ENCODE measurements around the gene ZNF487.
"Not testable (repeated sequence)": the region's sequence is repeated elsewhere in the genome, so short reads cannot be mapped to it uniquely, and the experiment has no call there.

ZNF487 gene

DNA sequence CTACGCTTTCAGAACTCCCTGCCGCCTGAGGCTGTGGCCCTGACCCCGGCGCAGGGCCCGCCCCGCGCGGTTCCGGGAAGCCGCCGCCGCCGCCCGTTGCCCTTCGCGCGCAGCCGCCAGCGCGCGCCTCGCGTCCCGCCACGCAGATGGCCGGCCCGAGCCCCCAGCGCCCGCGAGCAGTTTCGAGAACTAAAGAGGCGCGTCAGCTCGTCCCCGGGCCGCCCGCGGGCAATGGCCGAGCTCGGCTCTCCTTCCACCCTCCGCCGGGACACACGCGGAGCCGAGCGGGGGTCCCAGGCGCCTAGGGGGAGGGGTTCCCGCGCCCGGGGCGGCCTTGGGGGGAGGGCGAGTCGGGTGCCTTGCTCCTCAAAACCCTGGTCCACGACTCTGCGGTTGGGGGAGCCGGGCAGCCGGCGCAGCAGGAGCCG is 29.7 kb upstream of the ZNF487 start:
- peak; percentile 87 for DNase-seq

DNA sequence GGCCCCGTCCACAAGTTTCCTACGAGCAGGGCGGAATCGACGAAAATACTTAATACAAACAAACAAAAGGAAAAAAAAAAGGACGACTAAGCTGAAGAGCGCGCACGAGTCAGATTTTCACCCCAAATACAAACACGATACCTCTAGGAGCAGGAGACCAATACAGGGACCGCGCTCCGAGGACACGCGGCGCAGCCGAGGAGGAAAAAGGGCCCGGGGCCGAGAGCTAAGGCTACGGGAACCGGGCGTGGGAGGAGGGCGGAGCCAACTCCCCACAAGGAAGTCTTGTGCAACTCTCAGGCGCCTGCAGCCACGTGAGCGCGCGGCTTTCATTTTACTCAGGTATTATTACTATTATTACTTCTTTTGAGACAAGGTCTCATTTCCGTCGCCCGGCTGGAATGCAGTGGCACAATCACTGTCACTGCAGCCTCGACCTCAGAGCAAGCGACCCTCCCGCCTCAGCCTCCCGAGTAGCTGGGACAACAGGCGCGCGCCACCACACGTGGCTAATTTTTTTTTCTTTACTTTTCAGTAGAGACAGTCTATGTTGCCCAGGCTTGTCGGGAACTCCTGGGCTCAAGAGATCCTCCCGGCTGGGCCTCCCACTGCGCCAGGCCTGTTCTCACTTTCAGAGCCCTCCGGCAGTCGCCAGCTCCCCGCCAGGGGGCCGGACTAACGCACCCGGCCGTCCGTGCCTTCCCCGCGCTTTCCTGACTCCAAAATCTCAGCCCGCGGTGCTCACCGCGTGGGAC is 29.2 kb upstream of the ZNF487 start:
- DNase-seq, result peak; percentile 96

DNA sequence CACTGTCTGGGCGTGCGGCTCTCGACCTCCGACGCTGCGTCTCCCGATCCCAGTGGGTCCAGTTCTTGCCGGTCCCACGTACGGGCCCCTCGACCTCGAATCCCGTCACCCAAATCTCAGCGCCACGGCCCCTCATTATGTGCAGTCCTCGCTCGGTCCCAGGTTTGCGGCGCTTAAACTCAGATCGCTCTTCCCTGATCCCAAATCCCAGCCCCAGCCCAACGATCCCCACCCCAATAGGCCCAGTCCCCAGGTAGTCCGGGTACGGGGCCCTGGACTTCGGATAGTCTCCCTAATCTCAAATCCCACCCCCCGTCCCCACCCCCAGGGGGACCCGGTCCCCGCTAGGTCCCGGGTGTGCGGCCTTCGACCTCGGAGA is 28.6 kb upstream of the ZNF487 start:
- no peak for DNase-seq

DNA sequence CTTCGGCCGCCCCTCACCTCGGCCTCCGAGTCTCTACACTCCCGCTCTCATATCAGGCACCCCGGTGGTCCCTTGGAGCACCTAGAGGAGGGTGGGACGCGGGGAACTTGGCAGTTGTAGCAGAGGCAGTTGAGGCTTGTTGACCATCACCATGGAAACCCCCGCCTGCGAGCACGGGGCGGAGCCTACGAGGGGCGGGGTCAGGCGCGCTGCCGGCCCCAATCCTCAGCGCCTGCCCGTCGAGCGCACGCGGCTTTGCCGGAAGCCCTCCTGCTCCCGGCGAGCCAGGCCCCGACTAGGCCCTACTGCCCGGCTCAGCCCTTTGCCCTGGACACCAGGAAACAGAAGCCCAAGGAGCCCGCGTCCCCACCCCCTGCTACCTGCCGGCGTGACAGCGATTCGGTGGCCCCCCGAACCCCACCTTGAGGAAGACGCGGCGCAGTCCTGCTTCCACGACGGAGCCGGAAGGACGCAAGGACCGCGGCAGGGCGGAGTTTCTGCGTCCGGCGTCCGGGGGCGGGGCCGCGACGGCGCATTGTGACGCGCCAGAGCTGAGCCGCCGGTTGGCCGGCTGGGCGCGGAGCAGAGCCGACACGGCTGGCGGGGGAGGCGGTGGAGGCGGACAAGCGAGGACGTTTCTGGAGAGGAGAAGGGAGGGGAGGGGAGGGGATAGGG is 28.1 kb upstream of the ZNF487 start, which contains the start of gene HNRNPF:
TSS of gene HNRNPF (minus strand) at position 477 of the 675 bp plus-strand sequence. CDS start 21,302 bp downstream, outside the sequence.
- peak; percentile 98 for DNase-seq

DNA sequence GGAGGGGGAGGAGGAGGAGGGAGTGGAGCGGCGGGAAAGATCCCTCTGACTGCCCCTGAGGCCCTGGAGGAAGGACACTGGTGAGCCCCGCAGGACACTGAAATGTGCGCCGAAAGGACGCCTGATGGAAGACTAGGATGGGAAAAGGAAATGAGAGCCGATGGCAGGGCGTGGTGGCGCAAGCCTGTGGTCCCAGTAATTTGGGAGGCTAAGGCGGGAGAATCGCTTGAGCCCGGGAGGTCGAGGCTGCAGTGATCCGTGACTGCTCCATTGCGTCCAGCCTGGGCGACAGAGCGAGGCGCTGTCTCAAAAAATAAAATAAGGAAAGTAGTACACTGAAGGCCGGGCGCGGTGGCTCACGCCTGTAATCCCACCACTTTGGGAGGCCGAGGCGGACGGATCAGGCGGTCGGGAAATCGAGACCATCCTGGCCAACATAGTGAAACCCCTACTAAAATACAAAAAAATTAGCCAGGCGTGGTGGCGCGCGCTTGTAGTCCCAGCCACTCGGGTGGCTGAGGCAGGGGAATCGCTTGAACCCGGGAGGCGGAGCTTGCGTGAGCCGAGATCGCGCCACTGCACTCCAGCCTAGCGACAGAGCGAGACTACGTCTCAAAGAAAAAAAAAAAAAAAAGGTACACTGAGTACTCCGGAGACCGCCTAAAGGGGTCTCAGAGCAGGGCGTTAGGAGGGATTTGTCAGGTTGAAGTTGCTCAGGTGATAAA is 27.4 kb upstream of the ZNF487 start:
- peak; percentile 90 for DNase-seq

DNA sequence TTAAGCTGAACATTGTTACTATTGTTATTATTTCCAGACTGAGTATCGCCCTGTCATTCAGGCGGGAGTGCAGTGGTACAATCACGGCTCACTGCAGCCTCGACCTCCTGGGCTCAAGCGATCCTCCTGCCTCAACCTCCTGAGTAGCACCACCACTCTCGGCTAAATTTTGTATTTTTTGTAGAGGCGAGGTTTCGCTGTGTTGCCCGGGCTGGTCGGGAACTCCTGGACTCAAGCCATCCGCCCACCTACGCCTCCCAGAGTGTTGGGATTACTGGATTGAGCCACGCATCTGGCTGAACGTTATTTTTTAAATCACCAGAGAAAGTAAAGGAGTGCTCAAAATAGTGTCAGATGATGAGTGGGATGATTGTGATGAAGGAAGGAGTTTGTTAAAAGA is 26.6 kb upstream of the ZNF487 start:
- DNase-seq, result no peak

DNA sequence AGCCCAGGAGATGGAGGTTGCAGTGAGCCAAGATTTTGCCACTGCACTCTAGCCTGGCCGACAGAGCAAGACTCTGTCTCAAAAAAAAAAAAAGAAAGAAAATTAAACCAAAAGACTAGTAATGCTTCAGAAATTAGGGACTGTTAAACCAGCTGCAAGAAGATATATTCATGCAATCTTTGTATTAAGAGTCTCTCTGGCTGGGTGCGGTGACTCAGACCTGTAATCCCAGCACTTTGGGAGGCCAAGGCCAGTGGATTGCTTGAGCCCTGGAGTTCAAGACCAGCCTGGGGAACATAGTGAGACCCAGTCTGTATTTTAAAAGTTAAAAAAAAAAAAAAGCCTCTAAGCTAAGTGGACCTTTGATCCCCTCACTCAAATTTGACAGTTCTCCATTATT is 25.4 kb upstream of the ZNF487 start:
- no peak for DNase-seq

DNA sequence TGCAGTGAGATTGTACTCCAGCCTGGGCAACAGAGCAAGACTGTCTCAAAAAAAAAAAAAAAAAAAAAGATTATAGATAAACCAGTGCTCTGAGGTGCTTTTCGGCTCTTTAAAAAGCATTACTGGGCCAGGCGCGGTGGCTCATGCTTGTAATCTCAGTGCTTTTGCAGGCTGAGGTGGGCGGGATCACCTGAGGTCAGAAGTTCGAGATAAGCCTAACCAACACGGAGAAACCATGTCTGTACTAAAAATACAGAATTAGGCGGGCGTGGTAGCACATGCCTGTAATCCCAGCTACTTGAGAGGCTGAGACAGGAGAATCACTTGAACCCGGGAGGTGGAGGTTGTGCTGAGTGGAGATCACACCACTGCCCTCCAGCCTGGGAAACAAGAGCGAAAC is 21.4 kb upstream of the ZNF487 start:
- DNase-seq, result no peak

DNA sequence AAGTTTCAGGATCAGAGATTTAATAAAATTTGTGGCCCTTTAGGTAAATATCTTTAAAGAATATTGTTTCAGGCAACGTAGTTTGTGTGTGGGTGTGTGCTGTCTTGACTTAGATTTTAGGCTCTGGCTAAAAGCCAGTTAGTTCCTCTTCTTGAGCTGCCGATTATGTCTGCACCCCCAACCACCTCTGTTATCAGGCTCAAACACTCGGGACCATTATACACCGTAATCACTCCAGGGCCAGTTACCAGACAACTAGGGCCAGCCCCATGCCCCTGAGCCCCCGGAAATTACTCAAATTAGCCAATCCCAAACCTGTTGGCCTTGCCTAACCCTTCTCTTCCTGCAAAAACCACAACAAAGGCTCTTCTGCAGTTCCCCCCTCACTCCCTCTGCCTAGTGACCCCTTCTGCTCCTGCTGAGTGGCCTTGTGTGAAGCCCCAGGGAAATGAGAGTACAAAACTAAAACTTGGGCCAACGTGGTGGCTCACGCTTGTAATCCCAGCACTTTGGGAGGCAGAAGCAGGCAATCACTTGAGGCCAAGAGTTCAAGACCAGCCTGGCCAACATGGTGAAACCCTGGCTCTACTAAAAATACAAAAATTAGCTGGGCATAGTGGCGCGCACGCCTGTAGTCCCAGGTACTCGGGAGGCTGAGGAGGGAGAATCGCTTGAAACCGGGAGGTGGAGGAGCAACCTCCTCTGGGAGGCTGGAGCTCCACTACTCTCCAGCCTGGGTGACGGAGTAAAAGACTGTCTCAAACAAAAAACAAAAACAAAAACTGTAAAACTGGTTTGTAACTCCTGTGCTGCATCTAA is 18.8 kb upstream of the ZNF487 start:
- DNase-seq, result peak; percentile 78

DNA sequence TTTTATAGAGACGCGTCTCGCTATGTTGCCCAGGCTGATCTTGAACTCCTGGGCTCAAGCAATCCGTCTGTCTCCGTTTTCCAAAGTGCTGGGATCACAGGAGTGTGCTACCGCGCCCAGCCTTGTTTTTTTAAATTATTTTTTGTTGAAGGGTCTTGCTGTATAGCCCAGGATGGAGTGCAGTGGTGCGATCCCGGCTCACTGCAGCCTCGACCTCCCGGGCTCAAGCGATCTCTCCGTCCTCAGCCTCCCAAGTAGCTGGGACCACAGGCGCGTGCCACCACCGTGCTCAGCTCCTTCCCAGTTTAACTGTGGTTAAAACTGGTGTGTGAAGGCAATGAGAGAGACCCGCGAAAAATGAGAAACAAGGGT is 16.9 kb upstream of the ZNF487 start:
- DNase-seq, result no peak

DNA sequence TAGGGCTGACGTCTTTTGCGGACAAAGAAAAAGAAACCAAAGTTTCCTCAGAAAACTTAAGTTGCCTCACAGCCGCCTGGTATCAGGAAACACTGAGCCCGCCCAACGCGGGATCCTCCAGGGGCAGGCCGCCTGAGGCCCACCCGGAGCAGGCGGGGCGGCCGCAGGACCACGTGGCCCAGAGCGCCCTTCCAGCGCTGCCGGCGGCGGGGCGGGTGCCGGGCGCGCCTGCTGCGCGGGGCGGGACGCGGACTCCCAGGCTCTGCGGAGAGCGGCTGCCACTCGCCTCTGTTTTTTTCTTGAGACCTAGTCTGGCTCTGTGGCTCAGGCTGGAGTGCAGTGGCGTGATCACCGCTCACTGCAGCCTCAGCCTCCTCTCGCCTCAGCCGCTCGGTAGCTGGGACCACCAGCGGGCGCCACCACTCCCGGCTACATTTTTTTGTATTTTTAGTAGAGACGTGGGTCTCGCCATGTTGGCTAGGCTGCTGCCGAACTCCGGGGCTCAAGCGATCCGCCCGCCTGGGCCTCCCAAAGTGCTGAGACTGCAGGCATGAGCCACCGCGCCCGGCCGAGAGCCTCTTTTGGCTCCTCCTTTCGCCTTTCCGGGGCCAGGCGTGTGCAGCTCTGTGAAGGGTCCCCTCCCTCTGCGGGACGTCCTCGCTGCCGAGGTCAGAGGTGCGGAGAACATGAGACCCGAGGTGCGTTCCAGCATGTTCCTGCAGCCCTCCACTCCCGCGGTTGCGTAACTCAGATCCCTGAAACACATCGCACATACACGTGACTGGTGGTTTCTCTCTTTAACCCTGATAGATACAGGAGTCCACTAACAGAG is 16.3 kb upstream of the ZNF487 start:
- DNase-seq, result peak; percentile 92

DNA sequence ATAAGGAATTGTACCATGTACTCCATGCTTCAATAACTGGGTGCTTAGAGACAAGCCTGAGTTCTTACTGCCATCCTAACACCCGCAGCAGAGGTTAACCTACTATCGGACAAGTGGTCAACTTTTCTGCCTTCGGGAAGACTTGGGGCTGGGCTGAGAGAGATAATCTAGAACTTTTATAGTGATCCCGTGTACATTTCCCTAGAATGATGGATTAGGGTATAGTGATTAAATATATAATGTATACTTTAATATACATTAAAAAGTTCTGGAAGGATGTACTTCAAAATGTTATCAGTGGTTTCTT is 15.8 kb upstream of the ZNF487 start:
- DNase-seq, result no peak

DNA sequence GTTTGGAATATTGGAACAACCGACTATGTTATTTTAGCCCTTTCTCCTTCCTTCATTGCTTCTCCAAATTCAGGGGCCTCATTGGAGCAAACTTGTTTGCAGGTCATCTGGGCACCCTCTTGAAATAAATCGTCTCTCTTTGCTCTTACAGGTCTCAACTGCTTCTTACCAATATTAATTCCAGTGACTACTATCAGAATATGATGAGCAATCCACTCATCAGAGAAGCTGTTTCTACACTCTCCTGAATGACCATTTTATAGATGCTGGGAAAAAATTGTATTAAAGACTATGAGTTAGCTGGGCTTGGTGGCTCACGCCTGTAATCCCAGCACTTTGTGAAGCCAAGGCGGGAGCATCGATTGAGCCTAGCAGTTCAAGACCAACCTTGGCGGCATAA is 15.4 kb upstream of the ZNF487 start:
- DNase-seq, result no peak

DNA sequence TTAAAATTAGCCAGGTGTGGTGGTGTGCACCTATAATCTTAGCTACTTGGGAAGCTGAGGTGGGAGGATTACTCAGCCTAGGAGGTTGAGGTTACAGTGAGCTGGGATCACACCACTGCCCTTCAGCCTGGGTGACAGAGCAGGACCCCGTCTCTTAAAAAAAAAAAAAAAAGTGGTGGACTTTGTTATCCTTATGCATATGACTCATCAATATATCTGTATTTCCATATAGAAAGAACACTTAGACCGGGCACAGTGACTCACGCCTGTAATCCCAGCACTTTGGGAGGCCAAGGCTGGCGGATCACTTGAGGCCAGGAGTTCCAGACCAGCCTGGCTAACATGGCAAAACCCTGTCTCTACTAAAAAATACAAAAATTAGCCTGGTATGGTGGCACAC is 15.0 kb upstream of the ZNF487 start:
- not testable (repeated sequence) for DNase-seq

DNA sequence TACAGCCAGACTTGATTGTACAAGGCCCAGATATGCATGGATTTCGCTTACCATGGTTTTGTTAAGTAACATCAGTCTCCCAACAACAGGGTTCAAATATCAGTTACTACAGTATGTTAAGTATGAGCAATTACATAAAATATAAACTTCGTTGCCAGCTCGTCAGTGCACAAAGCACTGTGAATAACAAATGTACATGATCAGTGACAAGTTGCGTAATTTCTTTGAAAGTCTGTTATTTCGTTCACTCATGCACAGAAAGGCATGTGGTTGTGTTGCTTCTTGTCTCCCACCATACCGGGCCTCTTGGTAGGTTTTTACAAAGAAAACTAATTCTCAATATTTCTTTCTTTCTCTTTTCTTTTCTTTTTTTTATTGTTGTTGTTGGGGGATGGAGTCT is 12.5 kb upstream of the ZNF487 start:
- no peak for DNase-seq

DNA sequence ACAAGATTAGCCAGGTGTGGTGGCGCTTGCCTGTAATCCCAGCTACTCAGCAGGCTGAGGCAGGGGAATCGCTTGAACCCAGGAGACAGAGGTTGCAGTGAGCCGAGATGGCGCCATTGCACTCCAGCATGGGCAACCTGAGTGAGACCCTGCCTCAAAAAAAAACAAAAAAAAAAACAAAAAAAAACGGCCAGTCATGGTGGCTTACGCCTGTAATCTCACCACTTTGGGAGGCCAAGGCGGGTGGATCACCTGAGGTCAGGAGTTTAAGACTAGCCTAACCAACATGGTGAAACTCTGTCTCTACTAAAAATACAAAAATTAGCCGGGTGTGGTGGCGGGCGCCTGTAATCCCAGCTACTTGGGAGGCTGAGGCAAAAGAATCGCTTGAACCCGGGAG is 10.4 kb upstream of the ZNF487 start:
- not testable (repeated sequence) for DNase-seq

DNA sequence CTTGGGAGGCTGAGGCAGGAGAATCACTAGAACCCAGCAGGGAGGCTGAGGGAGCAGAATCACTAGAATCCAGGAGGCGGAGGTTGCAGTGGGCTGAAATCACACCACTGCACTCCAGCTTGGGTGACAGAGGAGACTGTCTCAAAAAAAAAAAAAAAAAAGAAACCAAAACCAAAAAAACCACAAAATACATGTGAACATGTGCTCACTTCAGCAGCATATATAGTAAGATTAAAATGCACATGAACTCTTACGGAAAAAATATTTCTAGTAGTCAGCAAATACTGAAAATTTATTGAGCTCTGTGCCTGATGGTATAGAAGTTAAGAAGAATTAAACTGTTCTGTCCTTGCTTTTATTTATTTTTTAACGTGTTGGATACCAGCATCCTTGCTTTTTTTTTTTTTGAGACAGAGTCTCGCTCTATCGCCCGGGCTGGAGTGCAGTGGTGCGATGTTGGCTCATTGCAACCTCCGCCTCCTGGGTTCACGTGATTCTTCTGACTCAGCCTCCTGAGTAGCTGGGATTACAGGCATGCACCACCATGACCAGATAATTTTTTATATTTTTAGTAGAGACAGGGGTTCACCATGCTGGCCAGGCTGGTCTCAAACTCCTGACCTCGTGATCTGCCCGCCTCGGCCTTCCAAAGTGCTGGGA is 9.6 kb upstream of the ZNF487 start:
- peak; percentile 74 for DNase-seq

DNA sequence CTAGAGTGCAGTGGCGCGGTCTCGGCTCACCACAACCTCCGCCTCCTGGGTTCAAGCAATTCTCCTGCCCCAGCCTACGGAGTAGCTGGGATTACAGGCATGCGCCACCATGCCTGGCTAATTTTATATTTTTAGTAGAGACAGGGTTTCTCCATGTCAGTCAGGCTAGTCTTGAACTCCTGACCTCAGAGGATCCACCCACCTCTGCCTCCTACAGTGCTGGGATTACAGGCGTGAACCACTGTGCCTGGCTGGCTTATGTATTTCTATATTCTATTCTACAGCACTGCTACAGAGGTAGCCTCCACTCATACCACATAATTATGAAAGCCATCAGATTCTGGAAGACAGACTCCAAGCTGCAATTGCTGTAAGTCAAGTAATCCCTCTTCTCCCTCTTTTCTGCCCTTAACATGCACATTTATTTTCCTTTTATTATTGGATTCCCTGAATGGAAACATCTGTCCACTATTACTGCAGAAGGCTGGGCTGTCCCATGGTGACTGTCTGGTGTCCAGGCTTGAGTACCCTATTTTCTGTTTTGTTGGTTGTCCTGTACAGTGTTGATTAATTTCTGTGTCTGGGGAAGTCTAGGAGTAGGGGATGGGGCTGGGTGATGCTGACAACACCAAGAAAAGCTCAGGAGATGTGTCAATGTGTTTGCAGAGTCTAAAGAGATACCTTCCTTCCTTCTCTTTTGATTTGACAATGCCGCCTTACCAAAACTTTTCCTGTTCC is 5.8 kb upstream of the ZNF487 start:
- no peak for DNase-seq

DNA sequence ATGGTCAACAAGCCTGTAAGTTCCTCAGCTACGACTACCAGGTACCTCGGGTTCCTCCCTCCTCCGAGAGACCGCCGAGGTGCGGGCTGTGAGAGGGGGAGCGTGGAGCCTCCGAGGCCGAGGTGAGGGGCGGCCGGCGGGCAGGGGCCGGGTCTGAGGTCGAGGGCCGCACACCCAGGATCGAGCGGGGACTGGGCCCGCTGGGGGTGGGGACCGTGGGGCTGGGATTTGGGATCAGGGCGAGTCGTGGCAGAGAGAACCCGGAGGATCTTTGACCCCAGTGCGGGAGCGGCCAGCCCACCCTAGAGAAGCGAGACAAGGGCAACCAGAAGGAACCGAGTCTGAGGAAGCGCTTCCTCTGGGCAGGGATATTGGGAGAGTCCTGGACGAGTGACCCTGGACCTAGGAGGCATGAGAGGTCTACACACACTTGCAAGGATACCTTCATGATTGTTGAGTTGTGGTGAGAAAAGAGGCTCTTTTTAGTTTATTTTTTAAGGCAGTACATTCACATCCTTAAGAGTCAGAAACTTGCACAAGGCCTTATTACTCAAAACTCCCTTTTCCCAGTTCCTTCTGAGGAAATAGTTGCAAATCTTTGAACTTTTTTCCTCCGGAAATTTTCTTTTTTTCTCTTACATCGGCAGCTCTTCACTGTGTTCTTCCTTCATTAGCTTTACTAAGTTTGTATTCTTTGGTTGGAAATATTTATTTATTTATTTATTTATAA is 395 bp downstream of the ZNF487 start:
- no peak for DNase-seq

DNA sequence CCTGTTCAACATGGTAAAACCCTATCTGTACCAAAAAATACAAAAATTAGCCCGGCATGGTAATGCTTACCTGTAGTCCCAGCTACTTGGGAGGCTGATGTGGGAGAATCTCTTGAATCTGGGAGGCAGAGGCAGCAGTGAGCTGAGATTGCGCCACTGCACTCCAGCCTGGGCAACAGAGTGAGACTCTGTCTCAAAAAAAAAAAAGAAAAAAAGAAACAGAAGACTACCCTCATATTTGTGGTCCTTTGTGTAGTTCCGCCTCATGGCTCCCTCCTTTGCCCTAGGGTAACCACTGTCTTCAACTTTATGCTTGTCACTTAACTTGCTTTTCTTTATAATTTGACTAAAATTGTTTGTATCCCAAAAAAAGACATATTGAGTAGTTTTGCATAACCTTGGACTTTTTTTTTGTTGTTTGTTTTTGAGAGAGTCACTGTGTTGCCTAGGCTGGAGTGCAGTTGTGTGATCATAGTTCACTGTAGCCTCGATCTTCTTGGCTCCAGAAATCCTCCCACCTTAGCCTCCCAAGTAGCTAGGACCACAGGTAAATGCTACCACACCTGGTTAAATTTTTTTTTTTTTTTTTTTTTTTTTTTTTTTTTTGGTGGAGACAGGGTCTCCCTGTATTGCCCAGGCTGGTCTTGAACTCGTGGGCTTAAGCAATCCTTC is 3.7 kb downstream of the ZNF487 start:
- DNase-seq, result no peak

All from activated effector memory CD4-positive, alpha-beta T cell treated with anti-CD3 and anti-CD28 coated beads, Interleukin-2, amount 50 U/mL, for 16 hours (primary cell).